ENCODE measurements around the gene CCDC187.

Gene CCDC187

DNA sequence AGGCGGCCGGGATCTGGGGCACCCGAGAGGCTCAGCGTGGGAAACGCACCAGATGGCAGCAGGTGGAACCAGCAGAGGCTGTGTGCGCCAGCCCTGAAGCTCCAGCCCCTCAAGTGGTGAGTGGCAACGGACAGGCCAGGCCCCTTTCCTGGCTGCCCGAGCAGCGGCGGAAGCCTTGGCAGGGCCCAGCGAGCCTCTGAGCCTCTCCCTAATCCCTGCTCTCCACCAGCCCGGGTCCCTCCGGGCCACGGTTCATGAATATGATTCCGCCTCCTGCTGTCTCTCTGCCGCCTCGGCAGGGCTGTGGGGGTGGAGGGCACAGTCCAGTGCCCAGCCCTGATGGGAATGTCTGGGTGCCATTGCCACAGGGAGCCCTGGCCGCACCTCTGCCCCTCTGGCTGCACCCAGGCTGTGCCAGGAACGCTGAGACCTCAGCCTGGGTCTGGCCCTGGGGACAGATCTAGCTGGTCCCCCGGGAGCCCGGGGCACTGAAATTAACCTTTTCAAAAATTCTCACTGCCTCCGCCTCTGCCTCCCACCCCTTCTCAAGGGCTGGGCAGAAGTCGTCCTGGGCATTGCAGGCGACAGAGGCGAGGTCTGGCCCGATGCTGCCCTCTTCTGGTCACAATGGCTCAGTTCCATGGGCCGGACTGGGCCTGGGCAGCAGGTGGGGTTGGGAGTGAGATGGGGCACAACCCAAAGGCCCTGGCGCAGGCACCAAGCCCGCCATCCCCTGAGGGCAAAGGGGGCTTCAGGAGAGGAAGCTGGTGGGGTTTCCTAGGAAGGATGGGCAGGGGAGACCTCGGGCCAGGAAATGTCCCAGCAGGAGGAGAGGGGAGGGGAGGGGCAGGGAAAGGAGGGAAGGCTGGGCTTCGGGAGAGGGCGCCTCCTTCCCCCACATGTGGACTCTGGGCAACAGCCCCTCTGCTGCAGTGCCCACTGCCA, 20.3 kb downstream of the CCDC187 start:
- peak; percentile 89 for DNase-seq (ENCODE audit: low spot score)

DNA sequence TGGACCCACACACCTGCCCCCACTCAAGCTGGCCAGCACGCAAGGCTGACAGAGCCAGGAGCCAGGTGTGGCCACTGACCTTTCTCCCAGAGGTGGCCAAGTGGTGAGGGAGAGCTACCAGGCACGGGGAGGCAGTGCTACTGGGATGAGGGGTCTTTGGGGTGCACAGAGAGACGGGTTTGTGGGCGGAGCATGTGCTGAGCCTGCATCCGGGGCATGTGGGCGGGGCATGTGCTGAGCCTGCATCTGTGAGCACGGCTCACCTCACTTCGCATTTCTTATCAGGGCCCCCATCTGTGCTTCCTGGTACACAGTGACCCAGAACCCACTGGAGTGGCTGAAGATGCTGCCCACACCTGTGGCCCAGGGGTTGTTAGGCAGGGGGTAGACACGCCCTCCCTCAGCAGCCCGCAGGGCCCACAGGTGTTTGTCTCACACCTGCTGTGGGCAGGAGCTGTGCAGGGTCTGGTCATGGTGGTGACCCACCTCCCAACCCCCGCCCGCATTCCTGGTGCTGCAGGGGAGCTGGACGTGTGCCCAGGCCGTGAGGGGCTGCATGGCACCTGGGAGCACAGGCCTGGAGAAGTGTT, 21.5 kb downstream of the CCDC187 start:
- no peak for DNase-seq (ENCODE audit: low spot score)

DNA sequence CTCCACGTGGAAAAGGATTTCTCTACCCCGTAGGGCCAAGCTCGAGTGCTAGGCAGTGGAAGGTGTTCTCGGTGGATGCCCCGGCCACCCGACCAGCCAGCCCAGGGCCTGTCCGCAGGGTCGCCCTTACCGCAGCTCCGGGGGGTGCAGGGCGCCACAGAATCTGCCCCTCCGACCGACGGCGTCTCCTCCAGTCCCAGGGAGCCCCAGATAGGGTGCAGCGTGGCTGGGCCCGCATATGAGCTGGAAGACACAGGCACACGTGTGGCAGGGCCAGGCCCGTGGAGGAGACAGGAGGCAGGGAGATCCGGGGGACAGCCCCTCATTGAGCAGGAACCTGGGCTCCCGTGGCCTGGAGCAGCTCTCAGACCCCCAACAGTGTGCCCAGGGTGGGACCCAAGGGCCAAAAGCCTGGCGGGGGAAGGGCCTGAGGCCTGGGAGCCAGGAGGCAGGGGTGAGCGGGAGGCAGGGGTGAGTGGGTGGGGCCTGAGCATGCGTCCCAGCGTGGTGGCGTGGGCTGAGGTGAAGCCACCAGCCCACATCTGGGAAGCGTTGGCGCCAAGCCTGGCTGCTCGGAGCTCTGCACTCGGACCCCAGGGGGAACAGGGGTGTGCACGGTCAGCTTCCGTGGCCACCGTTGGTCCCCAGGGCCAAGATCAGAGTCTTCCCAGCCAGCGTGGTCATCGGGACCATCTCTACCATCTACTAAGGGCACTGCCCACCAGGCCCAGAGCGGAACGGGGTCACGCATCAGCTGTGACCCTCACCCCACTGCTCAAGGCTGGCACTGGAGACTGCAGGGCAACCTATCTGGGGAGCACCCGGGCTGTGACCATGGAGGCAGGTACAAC, 22.2 kb downstream of the CCDC187 start:
- DNase-seq (ENCODE audit: low spot score), result no peak

DNA sequence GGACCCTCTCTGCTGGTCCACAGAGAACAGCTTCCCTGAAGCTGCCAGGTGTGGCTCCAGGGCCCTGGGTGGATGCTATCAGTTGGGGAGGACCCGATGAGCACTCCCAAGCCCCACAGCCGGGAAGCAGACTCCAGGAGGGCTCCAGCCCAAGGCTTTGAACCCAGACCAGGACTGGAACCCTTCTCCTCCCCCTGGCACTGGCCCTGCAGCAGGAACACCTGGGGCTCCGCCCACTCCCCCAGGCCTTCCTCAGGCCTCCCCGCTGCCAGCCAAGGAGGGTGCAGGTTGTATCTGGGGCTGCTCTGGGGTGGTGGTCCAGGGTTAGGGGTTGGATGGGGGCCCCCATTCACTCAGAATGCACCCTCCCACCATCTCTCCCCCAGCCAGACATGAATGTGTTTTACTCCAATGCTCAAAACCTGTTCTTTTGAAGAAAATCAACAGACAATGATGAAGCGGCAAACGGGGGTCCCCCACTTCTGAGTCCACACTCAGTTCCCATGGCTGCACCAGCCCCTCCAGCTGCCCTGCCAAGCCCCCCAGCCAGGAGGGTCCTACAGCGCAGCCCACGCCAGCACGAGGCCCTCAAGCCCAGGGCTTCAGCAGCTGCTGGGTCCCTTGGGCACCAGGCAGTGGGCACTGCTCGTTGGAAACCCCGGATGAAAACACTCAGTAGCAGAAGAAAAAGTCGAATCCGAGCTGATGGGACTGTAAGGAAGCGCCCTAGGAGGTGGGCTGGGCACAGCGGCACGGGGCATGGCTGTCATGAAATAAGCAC, 23.2 kb downstream of the CCDC187 start:
- DNase-seq (ENCODE audit: low spot score), result no peak

DNA sequence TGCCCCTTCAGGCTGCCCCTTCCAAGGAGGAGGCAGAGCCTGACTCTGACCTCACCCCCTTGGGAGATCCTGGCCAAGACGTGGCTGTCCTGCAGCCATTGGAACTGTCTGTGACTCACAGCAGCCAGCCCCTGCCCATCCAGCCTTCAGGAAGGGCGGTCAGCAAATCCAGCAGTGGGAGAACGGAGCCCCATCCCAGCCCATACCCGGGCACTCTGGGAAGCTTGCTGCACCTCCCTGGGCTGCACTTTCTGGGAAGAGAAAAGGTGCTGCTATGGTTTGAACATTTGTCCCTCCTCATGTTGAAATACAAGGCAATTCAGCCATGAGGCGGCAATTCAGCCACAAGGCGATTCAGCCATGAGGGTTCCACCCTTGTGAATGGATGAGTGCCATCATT, 24.4 kb downstream of the CCDC187 start:
- DNase-seq (ENCODE audit: low spot score), result no peak

DNA sequence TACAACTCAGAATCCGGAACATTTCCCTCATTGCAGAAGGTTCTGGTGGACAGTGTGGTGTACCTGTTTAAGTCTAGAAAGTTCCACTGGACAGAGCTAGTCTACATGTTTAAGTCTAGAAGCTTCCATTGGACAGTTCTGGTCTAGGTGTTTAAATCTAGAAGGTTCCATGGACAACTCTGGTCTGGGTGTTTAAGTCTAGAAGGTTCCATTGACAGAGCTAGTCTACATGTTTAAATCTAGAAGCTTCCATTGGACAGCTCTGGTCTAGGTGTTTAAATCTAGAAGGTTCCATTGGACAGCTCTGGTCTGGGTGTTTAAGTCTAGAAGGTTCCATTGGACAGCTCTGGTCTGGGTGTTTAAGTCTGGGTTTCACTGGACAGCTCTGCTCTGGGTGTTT, 25.0 kb downstream of the CCDC187 start:
- DNase-seq (ENCODE audit: low spot score), result no peak

DNA sequence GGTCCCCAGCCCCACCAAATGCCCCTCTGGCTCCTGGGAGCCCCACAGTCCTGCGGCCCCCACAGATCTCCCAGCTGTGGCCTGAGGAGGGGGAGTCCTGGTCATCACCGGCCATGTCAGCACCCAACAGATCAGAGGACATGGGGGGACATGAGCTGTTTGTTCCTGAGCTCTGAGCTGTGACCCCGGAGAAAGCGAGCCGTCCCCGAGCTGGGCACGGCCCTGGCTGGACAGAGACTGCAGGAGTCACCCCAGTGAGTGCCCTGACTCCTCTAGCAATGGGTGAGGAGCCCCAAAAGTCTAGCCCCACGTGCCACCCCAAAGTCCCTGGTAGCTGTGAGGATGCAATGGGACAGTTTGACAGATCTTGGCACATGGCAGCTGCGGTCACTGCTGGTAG, 25.7 kb downstream of the CCDC187 start:
- DNase-seq (ENCODE audit: low spot score), result no peak

DNA sequence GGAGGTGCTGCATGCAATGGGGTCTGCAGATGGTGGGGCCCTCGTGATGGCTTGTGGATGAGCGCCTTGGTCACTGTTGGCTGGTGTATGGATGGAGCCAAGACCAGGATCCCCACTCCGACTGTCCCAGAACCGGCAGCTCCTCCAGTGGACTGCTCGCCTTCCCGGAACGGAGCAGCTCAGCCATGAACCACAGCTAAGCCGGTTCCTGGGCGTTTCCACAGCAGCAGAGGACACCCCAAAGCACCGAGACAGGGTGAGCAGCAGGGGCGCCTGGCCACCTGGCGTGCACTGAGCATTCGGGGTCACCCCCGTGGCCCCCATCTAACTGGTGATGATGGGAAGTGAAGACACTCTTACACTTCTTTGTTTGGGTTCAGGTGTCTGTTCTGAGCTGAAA, 26.1 kb downstream of the CCDC187 start:
- no peak for DNase-seq (ENCODE audit: low spot score)

DNA sequence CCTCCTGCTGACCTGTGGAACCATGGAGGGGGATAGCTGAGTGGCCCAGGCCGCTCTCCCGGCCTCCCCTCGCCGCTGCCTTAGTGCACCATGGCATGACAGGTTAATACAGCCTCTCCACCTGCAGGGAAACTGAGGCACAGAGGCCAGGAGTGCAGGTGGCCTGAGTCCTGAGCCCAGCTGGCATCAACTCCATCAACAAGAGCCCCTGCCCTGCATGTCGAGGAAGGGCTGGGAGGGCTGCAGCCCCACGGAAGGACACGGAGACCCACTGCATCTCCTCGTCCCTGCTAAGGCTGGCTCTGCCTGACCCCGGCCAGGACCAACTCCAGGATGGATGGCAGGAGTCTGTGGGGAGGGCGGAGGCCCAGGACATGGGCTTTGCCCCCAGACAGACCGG, 27.2 kb downstream of the CCDC187 start:
- DNase-seq (ENCODE audit: low spot score), result no peak

DNA sequence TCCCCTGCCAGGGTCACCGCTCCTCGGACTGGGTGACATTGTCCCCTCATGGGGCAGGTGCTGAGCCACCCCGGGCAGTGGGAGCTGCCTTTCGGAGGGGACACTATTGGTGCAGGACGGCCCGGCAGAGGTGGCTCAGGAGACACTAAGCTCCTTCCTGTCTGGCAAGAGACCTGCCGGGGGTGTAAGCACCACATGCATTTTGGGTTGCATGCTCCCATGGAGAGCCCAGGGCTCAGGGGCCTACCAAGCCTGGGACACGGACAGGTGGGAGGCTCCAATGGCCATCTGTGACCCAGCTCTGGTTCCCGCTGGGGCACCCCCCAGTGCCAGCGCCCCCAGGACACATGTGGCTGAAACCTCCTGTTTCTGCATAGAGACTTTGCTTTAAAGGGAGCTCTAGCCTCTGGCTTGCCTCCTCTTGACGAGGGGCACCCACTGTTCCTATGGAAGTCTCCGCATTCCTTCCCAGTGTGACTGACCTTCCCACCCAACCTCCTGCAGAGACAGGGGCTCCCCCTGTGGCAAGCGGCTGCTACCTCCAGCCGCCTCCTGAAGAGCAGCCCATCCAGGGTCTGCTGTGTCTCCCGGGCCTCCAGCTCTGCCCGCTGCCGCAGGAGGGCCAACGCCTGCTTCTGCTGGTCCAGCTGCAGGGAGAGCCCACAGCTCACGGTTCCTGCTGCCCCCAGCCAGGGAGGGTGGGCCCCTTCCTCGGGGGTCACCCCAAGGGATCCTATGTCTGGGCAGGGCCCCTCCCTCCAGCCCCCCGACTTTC, 28.1 kb downstream of the CCDC187 start:
- DNase-seq (ENCODE audit: low spot score), result no peak

DNA sequence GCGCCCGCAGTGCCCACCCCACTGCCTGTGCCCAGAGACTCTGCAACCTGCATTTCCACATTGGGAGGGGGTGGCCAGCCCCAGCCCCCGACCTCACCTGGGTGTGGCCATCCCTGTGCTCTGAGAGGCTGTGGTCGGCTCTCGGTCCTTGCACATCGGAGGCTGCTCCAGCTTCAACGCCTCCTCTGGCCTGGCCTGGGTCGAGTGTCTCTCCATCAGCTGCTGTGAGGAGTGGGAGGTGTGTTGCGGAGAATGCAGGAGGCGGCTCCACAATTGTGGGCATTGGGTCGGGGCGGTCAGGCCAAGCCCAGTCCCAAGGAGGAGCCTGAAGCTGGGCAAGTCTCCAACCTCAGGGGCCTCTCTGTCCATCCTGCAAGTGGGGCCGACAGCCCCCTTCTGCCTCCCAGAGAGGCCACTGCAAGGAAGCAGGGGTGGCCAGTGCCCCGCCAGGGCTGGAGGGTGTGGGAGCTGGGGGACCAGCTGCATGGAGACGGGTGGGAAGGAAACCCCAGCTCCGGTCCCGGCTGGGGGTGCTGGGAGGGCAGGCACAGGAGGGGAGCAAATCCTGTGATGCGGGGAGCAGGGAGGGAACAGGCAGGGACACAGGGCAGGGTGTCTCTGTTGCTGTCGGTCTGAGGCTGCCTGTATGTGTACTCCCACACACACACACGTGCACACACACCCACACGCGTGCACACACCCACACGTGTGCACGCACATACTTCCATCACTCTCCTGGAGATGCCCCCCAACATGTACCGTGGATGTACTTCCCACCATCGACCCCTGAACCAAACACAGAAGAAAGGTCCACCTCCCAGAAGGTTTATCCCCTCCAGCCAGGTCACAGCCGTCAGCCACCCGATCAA, 28.9 kb downstream of the CCDC187 start:
- no peak for DNase-seq (ENCODE audit: low spot score)

DNA sequence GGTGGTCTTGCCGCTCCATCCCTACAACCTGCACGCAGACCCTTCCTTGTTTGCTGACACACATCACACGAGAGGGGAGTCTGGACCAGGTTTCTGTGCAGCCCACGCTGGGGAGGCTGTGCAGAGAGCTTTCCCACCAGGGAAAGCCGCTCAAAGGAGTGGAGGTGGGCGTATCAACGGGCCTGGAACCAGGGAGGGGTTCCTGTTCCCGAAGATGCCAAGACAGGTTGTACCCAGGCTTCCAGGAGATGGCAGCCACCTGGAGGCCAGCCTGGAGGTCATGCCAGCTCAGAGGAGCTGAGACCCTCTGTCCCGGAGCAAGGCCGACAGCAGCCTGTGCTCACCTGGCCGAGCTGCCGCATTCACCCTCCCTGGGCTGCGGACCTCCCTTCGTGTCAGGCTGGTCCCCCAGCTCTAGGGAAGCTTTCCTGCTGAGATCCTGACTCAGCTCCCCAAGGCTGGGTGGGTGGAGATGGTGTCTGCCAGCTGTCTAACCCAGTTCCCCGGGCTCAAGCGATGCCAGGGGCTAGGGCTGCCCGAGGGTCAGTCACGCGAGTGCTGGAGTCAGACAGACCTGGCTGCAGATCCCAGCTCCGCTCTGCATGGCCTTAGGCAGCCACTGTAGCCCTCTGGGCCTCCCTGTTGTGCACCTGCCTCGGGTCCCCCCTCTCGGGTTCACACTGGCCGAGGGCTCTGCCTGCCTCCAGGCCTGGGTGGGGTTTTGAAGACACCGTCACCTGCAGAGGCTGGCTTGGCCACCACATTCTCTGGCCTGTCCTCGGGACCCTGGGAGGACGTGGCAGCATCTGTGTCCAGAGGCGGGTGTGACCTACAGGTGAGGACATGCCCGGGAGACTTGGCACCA, 29.7 kb downstream of the CCDC187 start:
- DNase-seq (ENCODE audit: low spot score), result no peak

DNA sequence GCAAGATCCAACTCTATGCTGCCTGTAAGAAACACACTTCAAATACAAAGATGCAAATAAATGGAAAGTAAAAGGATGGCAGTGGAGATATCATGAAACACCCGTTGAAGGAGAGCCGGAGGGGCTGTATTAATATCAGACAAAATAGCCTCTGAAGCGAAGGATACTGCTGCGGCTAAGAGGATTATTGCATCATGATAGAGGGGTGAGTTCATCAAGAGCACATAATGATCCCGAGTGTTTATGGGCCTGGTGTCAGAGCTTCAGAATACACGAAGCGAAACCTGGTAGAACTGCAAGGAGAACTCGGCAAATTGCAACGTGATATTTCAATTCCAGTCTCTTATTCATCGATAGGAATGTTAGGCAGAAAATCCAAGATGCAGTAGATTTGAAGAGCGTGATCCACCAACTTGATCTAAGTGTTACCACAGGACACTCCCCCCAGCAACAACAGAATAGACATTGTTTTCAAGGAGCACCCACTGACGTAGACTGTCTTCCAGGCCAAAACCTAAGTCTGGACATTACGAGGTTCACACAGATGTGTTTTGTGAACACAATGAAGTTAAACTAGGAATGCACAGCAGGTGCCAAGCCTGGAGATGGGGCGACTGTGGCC, 30.5 kb downstream of the CCDC187 start:
- no peak for DNase-seq (ENCODE audit: low spot score)

DNA sequence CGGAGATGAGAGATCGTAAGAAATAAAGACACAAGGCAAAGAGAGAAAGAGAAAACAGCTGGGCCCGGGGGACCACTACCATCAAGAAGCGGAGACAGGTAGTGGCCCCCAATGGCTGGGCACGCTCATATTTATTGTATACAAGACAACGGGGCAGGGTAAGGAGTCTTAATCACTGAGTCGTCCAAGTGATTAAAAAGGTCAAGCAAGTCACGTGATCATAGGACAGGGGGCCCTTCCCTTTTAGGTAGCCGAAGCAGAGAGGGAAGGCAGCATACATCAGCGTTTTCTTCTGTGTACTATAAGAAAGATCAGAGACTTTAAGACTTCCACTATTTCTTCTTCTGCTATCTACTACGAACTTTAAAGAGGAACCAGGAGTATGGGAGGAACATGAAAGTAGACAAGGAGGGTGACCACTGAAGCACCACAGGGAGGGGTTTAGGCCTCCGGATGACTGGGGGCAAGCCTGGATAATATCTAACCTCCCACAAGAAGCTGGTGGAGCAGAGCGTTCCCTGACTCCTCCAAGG, 33.7 kb downstream of the CCDC187 start:
- DNase-seq (ENCODE audit: low spot score), result no peak

DNA sequence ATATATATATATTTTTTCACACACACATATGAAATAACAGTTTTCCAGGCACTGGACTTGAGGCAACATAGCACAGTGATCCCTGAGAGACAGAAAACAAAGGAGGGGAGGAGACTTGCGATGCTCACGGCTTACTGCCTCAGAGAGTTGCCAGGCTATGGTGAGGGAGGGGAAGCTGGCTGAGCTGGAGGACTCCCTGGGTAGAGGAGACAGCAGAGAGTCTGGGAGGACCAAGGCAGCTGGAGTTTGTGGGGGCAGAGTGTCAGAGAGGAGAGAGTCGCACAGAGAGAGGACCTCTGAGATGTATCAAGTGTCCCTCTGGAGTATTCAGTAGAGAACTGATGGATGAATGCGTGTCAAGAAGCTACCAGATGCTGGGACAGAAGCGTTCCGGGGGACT, 35.2 kb downstream of the CCDC187 start:
- no peak for DNase-seq (ENCODE audit: low spot score)

DNA sequence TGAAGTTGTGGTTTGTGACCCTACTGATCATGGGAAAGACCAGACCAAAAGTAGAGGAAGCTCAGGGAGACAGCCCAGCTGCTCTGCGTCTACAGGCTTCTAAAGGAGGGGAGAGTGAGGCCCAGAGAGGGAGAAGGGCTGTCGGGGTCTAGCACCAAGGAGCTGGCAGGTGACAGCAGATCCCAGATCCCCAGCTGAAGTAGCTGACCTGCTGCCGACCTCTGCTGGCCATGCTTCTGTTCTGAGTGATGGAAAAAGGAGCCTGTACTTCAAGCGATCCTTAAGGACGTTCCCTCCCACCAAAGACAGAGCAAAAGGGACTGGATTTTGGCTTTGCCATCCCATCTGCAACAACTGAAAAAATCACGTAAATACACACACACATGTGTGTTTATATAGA, 35.6 kb downstream of the CCDC187 start:
- DNase-seq (ENCODE audit: low spot score), result no peak

DNA sequence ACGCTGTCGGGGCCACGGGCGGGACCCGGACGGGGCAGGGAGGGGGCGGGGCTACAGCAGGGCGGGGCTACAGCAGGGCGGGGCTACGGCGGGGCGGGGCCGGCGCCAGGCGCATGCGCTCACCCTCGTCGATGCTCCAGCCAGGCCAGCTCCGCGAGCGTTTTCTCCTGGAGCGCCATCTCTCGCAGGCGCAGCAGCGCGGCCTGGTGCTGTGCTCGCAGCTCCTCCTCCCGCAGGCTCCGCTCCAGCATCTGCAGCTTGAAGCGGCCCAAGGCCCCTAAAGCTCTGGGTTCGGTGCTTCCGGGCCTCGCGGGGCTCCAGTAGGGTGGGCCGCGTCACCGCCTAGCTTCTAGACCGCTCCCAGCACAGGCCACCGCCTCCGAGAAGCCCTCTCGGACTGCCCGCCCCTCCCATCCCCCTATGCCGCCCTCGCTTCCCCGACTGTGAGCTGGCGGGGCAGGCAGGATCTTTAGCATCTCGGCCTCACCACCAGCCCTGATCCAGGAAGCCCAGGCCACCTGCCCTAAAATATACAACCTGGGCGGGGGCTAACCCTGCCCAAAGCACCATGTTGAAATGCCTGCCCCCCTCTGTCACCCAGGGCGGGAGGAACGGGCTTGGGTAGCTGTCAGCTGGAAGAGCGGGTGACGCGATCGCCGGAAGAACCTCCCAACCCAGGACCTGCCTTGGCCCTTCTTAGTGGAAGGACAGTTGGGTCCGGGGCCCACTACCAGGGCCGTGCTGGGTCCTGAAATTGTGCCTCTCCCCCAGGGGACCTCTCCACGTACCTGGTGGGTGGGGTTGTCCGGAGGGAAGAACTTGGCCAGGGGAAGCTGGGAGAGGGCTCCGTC, 36.4 kb downstream of the CCDC187 start:
- peak; percentile 99 for DNase-seq (ENCODE audit: low spot score)

All from AG08395 (cell line).